GM21786 (cell line): ENCODE data around the gene SLC9C1.
"Not testable (repeated sequence)": the region's sequence is repeated elsewhere in the genome, so short reads cannot be mapped to it uniquely, and the experiment has no call there.

Experiments
- ATAC-seq: cut with Tn5 transposase; IDR thresholded peaks from one replicate; pipeline ENCODE4 v1.9.1; 2021; ENCODE audit not compliant: unreplicated experiment

Gene SLC9C1

DNA sequence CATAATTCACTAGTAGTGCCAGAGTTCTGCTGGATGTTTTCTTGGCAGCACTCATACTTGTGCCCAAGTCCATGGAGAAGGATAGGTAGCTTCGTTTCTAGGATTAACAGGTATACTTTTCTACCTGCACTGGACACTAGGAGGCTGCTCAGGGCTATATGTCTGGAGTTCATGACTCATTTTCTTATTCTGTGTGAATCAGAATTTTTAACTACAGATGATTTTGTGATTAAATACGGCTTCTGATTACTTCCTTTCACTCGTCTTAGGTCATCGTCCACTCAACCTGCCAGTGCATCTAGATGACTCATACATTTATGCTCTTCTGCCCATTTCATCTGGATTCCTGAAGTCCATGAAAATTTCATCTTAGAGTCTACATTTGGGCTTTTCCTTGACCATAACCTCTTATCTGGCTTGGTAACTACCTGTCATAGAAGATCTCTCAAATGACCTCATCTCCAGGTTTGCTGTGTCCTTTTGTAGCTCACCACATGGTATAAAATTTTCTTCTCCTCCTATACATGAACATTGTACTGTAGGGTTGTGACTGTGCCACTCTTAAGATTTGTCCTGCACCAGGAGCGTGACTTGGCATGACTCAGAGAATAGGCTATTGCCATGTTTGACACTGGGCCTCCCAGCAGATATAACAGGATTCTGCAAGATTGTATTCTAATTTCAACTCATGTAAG is 94.2 kb downstream of the SLC9C1 start:
- ATAC-seq, result no peak

DNA sequence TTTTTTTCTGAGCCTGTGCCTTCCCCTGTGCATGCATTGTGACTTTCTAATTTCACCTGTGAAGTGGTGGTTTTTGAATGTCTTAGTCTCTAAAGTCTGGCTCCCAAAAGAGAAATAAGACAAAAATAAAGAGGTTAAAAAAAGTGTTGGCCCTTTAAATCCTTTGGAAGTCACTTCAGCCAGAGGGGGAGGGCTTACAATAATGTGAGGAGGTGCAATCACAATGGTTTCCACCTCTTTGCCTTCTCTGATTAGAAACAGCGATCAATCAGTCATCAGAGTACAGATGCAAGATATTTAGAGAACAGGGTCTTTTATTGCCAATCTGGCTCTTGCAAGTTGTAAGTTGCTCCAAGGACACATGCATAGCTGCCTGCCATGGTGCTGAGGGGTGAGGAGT is 96.9 kb downstream of the SLC9C1 start:
- ATAC-seq, result no peak

DNA sequence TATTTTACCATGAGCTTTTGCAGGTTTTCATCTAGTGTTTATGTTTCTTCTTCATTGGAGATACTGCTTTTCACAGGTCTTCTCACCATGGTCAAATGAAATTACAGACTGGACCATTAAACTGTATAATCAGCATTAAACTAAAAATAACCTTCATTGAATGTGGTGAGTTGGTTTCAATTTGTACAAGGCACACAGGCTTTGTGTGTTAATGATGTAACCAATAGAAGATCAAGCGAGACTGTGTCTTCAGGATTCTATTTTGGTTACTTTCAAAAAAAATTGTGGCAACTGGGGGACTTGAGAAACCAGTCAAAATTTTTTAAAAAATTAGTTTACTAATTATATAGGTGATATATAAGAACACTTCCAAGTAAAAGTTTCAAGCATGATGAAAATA is 106.7 kb downstream of the SLC9C1 start:
- no peak for ATAC-seq

DNA sequence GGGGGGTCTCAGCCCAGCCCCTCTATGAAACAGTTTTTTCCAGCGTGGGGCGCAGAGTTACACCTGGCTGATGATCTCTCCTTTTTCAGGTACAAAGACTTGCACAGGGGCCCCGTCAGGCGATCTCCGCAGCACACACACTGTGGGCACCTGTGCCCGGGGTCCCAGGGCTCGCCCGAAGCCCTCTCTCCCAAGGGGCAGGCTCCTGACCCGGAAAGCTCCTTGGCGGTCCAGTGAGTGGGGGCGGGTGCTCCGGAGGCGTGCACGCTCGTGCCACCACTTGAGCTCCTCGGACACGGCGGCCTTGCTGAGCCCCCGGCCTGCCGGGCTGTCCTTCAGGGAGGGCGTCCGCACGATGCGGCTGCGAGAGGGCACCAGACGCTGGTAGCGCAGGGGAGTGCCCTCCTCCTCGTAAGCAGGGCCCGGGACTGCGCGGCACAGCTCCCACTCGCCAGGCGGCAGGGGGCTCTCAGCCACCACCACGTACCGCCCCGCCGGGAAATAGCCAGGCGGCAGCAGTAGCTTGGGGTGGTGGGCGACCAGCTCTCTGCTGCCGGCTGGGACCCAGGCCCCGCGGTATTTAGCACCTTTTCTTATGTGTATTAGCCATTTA is 108.5 kb downstream of the SLC9C1 start:
- not testable (repeated sequence) for ATAC-seq

DNA sequence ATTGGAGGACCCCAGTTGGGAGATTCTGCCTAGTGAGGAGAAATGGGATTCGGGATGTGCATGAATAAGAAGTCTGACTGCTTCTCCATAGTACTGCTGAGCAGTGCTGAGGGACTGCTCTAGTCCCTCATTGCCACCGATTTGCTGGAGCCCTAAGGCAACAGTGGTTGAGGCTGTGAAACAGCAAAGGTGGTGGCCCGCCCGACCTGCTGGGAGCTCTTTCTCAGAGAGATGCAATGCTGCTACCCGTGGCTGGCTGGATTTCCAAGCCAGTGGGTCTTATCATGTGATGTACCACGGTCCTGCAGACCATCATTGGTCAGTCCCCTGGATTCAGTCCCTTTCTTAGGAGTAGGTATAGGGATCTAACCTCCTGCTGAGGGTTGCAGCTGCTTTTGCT is 118.4 kb downstream of the SLC9C1 start:
- no peak for ATAC-seq

DNA sequence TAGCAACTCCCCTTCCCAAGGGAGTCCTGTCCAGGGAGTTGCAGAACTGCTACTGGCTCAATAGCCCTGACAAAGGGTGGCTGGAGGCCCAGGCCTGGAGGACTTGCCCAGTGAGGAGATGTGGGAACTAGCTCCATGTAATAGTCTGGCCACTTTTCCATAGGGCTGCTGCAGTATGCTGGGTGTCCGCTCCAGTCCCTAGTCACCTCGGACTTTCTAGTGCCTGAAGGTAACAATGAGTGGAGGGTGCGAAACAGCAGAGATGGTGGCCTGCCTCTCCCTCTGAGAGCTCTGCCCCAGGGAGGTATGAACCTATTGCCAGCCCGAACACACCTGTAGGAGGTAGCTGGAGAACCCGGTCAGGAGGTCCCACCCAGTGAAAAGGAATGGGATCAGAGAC is 119.0 kb downstream of the SLC9C1 start:
- ATAC-seq, result no peak

DNA sequence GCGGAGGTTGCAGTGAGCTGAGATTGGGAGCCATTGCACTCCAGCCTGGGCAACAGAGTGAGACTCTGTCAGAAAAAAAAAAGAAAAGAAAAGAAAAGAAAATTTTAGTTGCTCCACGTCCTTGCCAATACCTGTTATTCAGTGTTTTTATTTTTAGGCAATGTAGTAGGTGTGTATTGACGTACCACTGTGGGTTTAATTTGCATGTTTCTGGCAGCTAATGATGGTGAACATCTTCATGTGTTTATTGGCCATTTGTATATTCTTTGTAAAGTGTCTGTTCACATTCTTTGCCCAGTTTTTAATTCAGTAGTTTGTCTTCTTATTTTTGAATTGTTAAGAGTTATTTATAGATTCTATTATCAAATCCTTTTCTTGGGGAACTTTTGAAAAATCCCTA is 122.9 kb downstream of the SLC9C1 start:
- no peak for ATAC-seq

DNA sequence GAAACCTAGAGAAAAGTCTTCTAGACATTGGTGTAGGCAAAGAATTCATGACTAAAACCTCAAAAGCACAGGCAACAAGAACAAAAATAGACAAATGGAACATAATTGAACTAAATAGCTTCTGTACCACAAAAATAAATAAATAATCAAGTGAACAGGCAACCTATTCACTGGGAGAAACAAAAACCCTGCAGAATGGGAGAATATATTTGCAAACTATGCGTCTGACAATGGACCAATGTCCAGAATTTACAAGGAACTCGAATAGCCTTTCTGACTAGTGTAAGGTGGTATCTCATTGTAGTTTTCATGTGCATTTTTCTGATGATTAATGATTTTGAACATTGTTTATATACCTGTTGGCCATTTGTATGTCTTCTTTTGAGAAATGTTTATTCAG is 124.0 kb downstream of the SLC9C1 start:
- no peak for ATAC-seq

DNA sequence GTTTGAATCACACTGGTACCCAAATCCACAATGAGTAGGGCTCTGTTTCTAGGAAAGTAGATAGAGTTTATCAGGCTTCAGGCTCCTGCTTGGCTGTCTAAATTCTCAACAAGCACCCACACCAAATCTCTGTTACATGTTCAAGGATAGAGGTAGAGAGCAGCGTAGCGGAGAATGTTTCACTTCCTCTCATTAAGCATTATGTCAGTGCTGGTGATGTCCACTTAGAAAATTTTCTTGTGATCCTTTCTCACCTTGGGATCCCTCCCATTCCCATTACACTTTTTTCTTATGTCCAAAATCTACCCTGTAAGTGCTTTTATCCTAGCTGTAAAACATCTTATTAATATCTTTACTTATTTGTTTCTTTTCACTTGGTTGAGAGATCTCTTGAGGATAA is 126.3 kb downstream of the SLC9C1 start:
- ATAC-seq, result peak; percentile 89

DNA sequence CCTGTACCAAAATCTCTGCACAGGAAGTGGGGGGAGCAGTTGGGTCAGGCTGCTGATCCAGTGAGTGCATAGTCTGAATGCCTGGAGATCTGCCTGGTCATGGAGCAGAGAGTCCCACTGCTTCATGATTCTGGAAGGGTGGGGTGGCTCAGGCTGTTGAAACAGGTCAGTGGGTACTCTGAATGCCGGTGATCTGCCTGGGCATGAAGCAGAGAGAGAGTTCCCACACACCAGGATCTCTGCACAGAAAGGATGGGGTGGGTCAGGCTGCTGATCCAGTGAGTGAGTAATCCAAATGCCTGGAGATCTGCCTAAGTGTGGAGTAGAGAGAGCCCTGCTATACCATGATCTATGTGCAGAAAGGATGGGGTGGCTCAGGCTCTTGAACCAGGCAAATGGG is 144.9 kb downstream of the SLC9C1 start:
- no peak for ATAC-seq

DNA sequence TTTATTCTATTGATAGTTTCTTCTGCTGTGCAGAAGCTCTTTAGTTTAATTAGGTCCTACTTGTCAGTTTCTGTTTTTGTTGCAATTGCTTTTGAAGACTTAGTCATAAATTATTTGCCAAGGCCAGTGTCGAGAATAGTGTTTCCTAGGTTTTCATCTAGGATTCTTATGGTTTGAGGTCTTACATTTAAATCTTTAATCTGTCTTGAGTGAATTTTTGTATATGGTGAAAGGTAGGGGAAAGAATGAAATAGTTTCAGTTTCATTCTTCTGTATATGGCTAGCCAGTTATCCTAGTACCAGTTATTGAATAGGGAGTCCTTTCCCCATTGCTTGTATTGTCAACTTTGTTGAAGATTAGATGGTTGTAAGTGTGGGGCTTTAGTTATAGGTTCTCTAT is 150.3 kb downstream of the SLC9C1 start:
- no peak for ATAC-seq

DNA sequence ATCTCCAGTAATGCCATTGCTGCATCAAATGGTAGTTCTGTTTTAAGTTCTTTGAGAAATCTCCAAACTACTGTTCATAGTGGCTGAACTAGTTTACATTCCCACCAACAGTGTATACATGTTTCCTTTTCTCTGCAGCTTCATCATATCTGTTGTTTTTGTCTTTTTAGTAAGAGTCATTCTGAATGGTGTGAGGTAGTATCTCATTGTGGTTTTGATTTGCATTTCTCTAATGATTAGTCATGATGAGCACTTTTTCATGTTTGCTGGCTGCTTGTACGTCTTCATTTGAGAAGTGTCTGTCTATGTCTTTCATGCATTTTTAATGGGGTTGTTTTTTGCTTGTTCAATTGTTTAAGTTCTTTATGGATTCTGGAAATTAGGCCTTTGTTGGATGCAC is 150.8 kb downstream of the SLC9C1 start:
- ATAC-seq, result peak; percentile 72

DNA sequence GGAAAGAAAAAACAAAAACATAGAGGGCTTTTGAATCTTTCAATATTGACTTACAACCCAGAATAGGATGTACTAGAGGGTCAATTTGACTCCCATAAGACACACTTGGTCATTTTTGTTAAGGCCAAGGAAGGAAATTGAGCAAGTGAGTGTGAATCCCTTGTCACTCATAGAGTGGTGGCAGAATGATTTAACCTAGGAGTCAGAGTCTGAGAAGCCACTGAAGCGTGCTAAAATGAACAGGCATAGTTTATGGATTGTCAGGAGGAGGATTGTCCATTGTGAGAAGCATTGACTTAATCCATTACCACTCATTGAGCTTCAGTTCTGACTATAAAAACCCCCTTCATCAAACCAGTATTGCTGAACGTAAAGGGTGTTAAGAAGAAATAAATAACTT is 152.7 kb downstream of the SLC9C1 start:
- ATAC-seq, result no peak

DNA sequence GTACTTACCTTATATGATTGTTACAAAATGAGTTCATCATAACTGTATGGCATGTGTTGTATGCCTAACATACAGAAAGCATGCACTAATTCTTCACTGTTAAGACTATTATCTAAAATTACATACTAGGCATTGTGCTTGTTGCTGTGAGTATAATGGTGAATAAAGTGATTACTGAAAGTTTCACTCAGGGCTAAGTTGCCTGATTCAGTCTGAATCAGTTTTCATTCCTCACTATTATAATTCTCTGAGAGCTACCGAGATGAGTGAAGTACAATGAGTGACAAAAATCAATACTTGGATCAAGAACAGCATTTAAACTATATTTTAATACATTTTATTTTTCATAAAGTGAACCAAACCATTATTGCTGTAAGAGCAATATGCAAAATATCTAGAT is 153.4 kb downstream of the SLC9C1 start:
- no peak for ATAC-seq

DNA sequence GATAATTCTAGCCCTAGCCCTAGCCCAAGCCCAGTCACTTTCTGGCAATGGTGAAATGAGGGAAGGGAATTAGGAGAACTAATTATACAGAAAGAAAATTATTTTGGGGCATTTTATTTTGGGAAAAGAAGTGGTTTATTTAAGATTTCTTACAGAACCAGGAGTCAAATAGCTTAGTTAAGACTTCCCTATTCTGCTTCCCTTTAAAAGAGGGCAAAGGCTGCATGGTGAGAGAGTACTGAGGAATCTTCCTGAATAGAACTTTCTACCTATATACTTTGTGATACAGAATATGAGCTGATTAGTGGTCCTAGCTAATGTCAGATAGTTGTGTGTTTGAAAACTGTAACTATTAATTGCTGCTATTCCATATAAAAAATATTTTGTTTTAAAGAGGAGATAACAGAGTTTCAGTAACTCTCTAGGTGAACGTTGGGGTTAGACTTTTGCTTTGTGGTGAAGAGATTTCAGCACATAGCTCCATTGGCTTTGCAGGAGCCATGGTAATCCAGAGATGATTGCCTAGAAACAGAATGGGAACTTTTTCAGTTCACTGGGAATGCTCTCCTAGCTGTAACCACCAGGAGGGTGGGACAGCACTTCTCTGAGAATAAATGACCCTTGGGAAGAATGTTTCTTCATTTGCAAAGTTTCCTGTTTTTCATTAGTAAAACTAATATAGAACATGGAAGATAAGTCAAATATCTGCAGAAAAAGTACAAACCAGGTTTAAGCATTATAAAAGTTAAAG is 155.6 kb downstream of the SLC9C1 start:
- ATAC-seq, result no peak

DNA sequence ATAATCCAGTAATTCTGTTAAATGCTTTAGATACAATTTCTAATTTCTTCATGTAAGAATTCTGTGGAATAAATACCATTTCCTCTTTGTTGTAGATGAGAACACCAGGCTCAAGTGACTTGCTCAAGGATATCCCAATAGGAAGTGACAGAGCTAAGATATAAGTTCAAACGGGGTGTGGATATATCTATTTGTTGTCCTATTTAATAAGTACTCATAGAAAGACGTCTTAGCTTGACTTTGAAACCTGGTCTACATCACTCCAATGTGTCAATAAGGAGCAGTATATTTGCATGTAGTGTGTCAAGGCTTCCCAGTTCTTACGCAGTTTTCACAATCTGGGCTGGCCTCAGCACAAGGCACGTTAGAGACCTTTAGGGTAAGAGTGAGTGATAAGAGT is 156.2 kb downstream of the SLC9C1 start:
- ATAC-seq, result no peak

DNA sequence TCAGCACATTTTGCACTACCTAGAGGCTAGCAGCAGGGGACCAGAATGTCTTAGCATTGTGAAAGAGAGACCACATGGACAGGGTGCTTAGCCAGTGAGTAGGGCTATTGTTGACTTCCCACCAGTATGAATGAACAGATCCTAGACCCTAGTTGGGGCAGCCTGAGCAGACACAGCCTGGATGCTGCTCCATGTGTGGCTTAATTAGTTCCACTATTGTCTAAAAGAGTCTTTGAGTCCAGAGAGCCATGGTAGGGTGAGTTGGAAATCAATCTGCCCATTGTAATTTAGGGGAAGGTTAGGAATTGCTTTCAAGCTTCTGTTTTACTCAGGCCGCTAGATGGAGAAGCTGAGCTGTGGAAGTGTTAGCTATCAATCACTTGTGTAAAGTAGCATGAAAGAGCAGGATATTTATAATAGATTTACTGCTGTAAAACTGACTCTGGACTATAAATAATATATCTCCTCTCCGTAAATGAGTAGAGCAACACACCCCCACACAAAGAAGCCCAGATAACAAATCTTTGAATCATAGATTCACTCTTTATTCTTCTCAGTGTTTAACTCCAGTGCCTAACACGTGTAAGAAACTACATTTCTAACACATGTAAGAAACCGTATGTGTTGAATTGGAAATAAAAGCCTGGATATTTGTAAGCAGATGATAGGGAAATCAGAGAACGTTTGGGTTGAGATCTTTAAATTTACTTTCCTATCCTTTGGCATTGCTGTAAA is 156.9 kb downstream of the SLC9C1 start:
- ATAC-seq, result peak; percentile 23

DNA sequence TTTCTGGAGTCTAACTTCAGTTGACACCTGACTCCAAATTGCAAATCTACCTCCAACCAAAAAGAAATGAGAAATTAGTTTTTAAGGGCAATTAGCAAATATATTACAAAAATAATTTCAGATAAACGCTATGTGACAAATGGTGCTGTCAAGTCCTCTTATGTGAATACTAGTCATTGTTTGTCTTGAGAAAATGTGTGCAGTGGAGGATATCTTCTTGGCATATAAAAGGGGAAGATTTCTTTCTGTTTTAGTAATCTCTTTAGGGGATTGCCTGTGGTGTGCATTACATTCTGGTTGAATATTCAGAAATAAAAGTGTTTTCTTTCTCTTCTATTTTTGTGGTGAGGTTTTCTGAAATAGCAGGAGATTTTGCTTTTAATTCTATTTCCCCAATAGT is 158.0 kb downstream of the SLC9C1 start:
- no peak for ATAC-seq

DNA sequence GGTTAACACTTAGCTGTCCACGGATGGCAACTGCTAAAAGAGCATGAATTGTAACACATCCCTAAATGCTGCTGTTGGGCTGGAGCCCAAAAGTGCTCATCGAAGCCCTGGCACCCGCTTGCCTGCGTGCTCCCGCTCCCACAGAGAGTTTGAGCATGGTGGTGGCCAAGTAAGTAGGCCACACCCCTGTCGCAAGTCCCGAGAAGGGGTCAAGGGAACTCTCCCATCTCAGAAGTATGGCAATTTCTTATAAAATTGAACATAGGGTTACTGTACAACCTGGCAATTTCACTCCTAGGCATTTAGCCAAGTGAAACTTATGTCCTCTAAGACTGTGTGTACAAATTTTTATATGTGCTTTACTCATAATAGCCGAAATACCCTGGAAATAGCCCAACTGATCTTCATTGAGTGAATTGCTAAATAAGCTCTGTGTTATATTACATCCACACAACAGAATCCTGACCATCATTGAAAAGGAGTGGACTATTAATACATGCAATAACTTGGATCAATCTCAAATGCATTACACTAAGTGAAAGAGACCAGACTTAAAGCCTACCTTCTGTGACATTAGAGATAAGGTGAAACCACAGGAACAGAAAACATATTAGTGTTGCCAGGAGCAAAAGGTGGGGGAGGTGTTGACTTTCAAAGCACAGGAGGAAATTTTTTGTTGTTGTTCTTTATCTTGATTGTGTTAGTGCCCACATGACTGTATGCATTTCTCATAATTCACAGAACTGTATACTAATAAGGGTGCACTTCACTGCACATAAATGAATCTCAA is 159.5 kb downstream of the SLC9C1 start:
- ATAC-seq, result peak; percentile 13

DNA sequence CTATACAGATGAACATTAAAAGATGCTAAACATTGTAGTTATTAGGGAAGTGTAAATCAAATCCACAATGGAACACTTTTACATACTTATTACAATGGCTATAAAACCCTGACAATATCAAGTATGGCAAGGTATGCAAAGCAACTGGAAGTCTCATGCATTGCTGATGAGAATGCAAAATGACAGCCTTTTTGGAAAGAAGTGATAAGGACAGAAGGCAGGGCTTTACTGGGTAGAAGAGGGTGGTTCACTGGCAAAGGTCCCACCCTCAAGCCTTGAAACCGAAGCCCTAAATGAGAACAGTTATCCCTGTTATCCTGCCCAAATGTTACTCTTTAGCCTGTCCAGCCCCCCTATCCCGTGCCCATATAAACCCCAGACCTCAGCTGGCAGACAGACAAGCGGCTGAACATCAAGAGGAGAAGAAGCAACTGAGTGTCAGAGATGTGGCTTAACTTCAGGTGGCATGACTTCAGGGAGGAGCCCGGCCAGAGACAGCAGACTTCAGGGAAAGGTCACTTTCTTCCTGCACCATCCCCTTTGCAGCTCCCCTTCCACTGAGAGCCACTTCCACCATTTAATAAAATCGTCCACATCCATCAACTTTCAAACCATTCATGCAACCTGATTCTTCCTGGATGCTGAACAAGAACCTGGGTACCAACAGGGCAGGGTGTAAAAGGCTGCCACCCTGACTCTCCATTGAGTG is 160.2 kb downstream of the SLC9C1 start:
- ATAC-seq, result no peak
